IMR-90 (cell line): ENCODE results near the gene SVOPL. TPM values are rescaled to one million over a fixed set of nuclear protein-coding genes. Genes with fewer than 3 reads are reported as not detected.

Source experiments
- ATAC-seq: fragments of 200-7000 bp; cut with Tn5 transposase; 2 replicates; pipeline ENCODE4 v1.9.1; 2020; ENCODE audit warnings: low read depth, mild to moderate bottlenecking, moderate library complexity
- BruUV-seq: library from RNA; stranded (reverse); fragments of 400-500 nt; replicated peaks from 2 replicates; lab custom pipeline; 2021; lab: Mats Ljungman, UMichigan
- CTCF ChIA-PET: fragments of 300-600 bp; formaldehyde crosslinking; extraction: SDS; loops from one replicate; lab custom pipeline; 2021; ENCODE audit warnings: antibody characterized with exemption; lab: Yijun Ruan, JAX
- POLR2A ChIA-PET: fragments of 300-600 bp; sonication (Branson Sonifier 250); formaldehyde crosslinking; loops from one replicate; lab custom pipeline; 2022; ENCODE audit warnings: antibody characterized with exemption; ENCODE audit not compliant: unreplicated experiment; lab: Charles Lee
- DNase-seq: peaks from one replicate; pipeline ENCODE4 v3.0.0; 2013
- H2AFZ ChIP-seq: replicated peaks from 2 replicates; pipeline ENCODE3; 2013; ENCODE audit warnings: low read length, mild to moderate bottlenecking; ENCODE audit not compliant: poor library complexity
- H2AK5ac ChIP-seq: 2 replicates; pipeline ENCODE4 v1.6.1; 2013; ENCODE audit warnings: low read depth, low read length, inconsistent platforms
- H2AK9ac ChIP-seq: replicated peaks from 2 replicates; pipeline ENCODE3; 2013; ENCODE audit warnings: mild to moderate bottlenecking, low read depth, low read length, moderate library complexity; ENCODE audit not compliant: poor library complexity
- H2BK120ac ChIP-seq: 2 replicates; pipeline ENCODE4 v1.6.1; 2013; ENCODE audit warnings: low read depth, low read length, inconsistent platforms
- H2BK15ac ChIP-seq: 3 replicates; pipeline ENCODE4 v1.6.1; 2013; ENCODE audit warnings: low read depth, low read length, inconsistent platforms
- H2BK20ac ChIP-seq: 2 replicates; pipeline ENCODE4 v1.6.1; 2013; ENCODE audit warnings: low read depth, mild to moderate bottlenecking, inconsistent platforms, low read length, moderate library complexity
- H2BK5ac ChIP-seq: 2 replicates; pipeline ENCODE4 v1.6.1; 2013; ENCODE audit warnings: mild to moderate bottlenecking, low read depth, low read length, inconsistent platforms; ENCODE audit not compliant: poor library complexity, severe bottlenecking
- H3K14ac ChIP-seq: replicated peaks from 2 replicates; pipeline ENCODE4 v1.6.1; 2013; ENCODE audit warnings: low read depth, low read length, inconsistent platforms
- H3K18ac ChIP-seq: 2 replicates; pipeline ENCODE4 v1.6.1; 2013; ENCODE audit warnings: low read depth, low read length, control low read depth
- H3K23ac ChIP-seq: 2 replicates; pipeline ENCODE4 v1.6.1; 2013; ENCODE audit warnings: low read depth, low read length, inconsistent platforms
- H3K27ac ChIP-seq: 2 replicates; pipeline ENCODE4 v1.5.1; 2013; ENCODE audit warnings: mild to moderate bottlenecking, control low read depth, low read length; ENCODE audit not compliant: insufficient read depth
- H3K27me3 ChIP-seq: 2 replicates; pipeline ENCODE4 v1.6.1; 2013; ENCODE audit warnings: low read length; ENCODE audit not compliant: control insufficient read depth, insufficient read depth
- H3K36me3 ChIP-seq: 2 replicates; pipeline ENCODE4 v1.6.1; 2013; ENCODE audit warnings: low read length, mixed read lengths; ENCODE audit not compliant: control insufficient read depth, insufficient read depth
- H3K4ac ChIP-seq: 2 replicates; pipeline ENCODE4 v1.6.1; 2013; ENCODE audit warnings: low read depth, low read length, inconsistent platforms
- H3K4me1 ChIP-seq: 2 replicates; pipeline ENCODE4 v1.6.1; 2013; ENCODE audit warnings: low read length, mixed read lengths; ENCODE audit not compliant: control insufficient read depth, insufficient read depth
- H3K4me2 ChIP-seq: 2 replicates; pipeline ENCODE4 v1.6.1; 2013; ENCODE audit warnings: low read depth, mild to moderate bottlenecking, control low read depth, low read length, moderate library complexity
- H3K4me3 ChIP-seq: 2 replicates; pipeline ENCODE4 v1.5.1; 2013; ENCODE audit warnings: low read depth, mild to moderate bottlenecking, control low read depth, low read length, moderate library complexity; ENCODE audit not compliant: insufficient read depth
- H3K56ac ChIP-seq: 2 replicates; pipeline ENCODE4 v1.6.1; 2013; ENCODE audit warnings: low read length, inconsistent platforms; ENCODE audit not compliant: insufficient read depth; ENCODE audit errors: extremely low read depth
- H3K79me1 ChIP-seq, 2 experiments: 2 replicates each; pipeline ENCODE4 v1.6.1; 2013; ENCODE audit warnings: low read length in 2 of 2, inconsistent platforms in 1 of 2, low read depth in 1 of 2
- H3K9ac ChIP-seq: 2 replicates; pipeline ENCODE4 v1.6.1; 2013; ENCODE audit warnings: low read depth, low read length, control low read depth
- H3K9me1 ChIP-seq: 2 replicates; pipeline ENCODE4 v1.6.1; 2013; ENCODE audit warnings: low read length, inconsistent platforms; ENCODE audit not compliant: insufficient read depth
- H3K9me3 ChIP-seq: 2 replicates; pipeline ENCODE4 v1.6.1; 2013; ENCODE audit warnings: low read length; ENCODE audit not compliant: control insufficient read depth, insufficient read depth
- H4K20me1 ChIP-seq: 2 replicates; pipeline ENCODE4 v1.6.1; 2013; ENCODE audit warnings: low read length, inconsistent platforms; ENCODE audit not compliant: insufficient read depth
- H4K5ac ChIP-seq: 2 replicates; pipeline ENCODE4 v1.6.1; 2013; ENCODE audit warnings: mild to moderate bottlenecking, low read depth, low read length, control low read depth
- H4K8ac ChIP-seq, 2 experiments: 2 replicates each; pipeline ENCODE4 v1.6.1; 2013; ENCODE audit warnings: low read depth in 2 of 2, low read length in 2 of 2, control low read depth in 1 of 2, inconsistent platforms in 1 of 2
- H4K91ac ChIP-seq: 2 replicates; pipeline ENCODE4 v1.6.1; 2013; ENCODE audit warnings: low read depth, low read length, inconsistent platforms; ENCODE audit not compliant: insufficient read depth
- MAZ ChIP-seq: IDR thresholded peaks from 2 replicates; pipeline ENCODE4 v1.6.1; 2012; ENCODE audit warnings: low read depth, mild to moderate bottlenecking, low read length, improper control_type of control experiment, moderate library complexity, borderline replicate concordance
- RCOR1 ChIP-seq: IDR thresholded peaks from 2 replicates; pipeline ENCODE4 v1.6.1; 2012; ENCODE audit warnings: mild to moderate bottlenecking, low read length, improper control_type of control experiment; ENCODE audit not compliant: insufficient replicate concordance
- RFX5 ChIP-seq: IDR thresholded peaks from 2 replicates; pipeline ENCODE4 v1.8.0; 2012; ENCODE audit warnings: low read depth, mild to moderate bottlenecking, low read length, moderate library complexity
- WGBS, 2 experiments: methylation state at CpG; one replicate each; pipeline versions ENCODE4 v1.1.5 to v1.1.7; 2013; ENCODE audit warnings: missing lambda C conversion rate in 2 of 2; ENCODE audit not compliant: insufficient read length in 1 of 2; ENCODE audit errors: extremely low coverage in 2 of 2; 5-methylcytosine and 5-hydroxymethylcytosine counted together
- dilution Hi-C: fragments of 300-500 bp; cut with HindIII; formaldehyde crosslinking; loops from one replicate; pipeline ENCODE4 v1.14.3; 2018; ENCODE audit warnings: low sequenced_read_pairs; ENCODE audit not compliant: unreplicated experiment
- in situ Hi-C: fragments of 300-500 bp; cut with MboI; formaldehyde crosslinking; loops from 3 replicates; pipeline ENCODE4 v1.14.3; 2019; ENCODE audit warnings: low sequenced_read_pairs, inconsistent platforms, mixed read lengths
- intact Hi-C: fragments of 100-400 bp; cut with micrococcal nuclease; formaldehyde crosslinking; loops from 2 replicates; pipeline ENCODE4 v1.10.0; 2022
- polyA plus RNA-seq, 3 experiments: library from polyadenylated mRNA; depleted of rRNA; stranded (reverse); fragments of >200 nt; gene quantifications; 2 replicates each; pipeline ENCODE4 v1.2.3, GENCODE V29; 2012; ENCODE audit warnings: low replicate concordance in 1 of 3
- total RNA-seq: library from RNA; depleted of rRNA; stranded (reverse); fragments of >200 nt; gene quantifications from 2 replicates; pipeline ENCODE4 v1.2.3, GENCODE V29; 2012

The SVOPL gene
- total and polyA plus RNA-seq, 2 of the 4 experiments (the other 2 are of a cell fraction), result not detected

DNA sequence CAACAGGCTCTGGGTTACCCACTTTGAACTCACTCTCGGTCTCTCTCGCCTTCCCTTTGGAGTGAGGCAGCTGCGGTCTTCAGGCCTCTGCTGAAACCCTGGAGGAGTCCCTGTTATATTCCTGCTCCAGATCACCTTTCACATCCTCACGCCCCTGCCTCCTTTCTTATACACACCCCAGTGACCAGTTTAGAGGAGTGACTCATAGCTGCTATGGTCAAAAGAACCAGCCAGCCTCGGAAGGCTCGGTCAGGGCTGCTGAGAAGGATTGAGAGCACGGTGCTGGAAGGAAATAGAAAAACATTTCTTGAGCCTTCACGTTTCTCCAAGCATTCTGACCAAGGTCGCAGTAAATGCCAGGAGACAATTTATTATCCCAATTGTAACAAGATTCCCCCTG, 28.3 kb upstream of the SVOPL start:
- Histone ChIP-seq H3K4me3 (no peak overlapping the region), H3K79me1 (no peaks in the 10 kb centered on the region), H3K9ac (no peak overlapping the region), H4K91ac (no peak overlapping the region), H3K4me1 (no peaks in the 10 kb centered on the region), H2BK5ac (no peak overlapping the region), H4K8ac (no peak overlapping the region), H3K27me3 (no peaks in the 10 kb centered on the region), H3K56ac (no peak overlapping the region), H3K36me3 (no peaks in the 10 kb centered on the region), H2AK5ac (no peak overlapping the region), H2BK120ac (no peak overlapping the region), H3K4me2 (no peak overlapping the region), H3K27ac (no peak overlapping the region), H4K20me1 (no peaks in the 10 kb centered on the region), H4K5ac (no peak overlapping the region), H2BK15ac (no peak overlapping the region), H3K9me1 (no peaks in the 10 kb centered on the region), H3K4ac (no peak overlapping the region), H2AK9ac (no peak overlapping the region), H2AFZ (no peak overlapping the region), H3K23ac (no peak overlapping the region), H3K18ac (no peak overlapping the region), H2BK20ac (no peak overlapping the region), H3K14ac (no peak overlapping the region), H3K9me3 (peaks cover 5% of the 10 kb centered on the region; the same call in 1 of the 2 replicates)
- in situ Hi-C loops, result loop anchor here (25.0 kb wide), 1 partner anchor 1117 kb away; no protein-coding TSS in a partner anchor
- no TSS peak for BruUV-seq
- dilution Hi-C loops, result no loop called here
- TF ChIP-seq RCOR1, result no peak
- no peak for TF ChIP-seq MAZ
- no peak for TF ChIP-seq RFX5
- ChIA-PET POLR2A (no interaction called here), CTCF (no interaction called here)
- WGBS, 2 experiments, result 84% methylated on average over 3 of the region's 9 CpGs; no CpG with 5 or more reads in 1 of the 2 experiments
- no peak for DNase-seq
- no peak for ATAC-seq
- intact Hi-C loops, result no loop called here
